ENCODE results near the gene ASH1L. TPM values are rescaled to one million over a fixed set of nuclear protein-coding genes. Genes with fewer than 3 reads are reported as not detected.

Gene ASH1L
- total RNA-seq, 4 donors from 2014 or later = 58.3 to 101 (median 73.8) TPM

- Histone ChIP-seq H3K4me1 (no peaks in the 10 kb centered on the region), H3K27me3 (no peaks in the 10 kb centered on the region), H3K27ac (no peak overlapping the region), H3K9me3 (no peaks in the 10 kb centered on the region), H3K4me3 (no peak overlapping the region), H3K36me3 (peaks cover 0 to 31% (median 0%) of the 10 kb centered on the region in 3 donors)
- no peak for TF ChIP-seq CTCF (IDR thresholded peaks at IDR 0.05)
- no peak for TF ChIP-seq POLR2A (IDR thresholded peaks at IDR 0.05)
- no peak for DNase-seq
These were observed 89.3 kb downstream of the ASH1L start for GRCh38 chr1:155473151-155473821.

GRCh38 chr1:155472491-155473083 lies 90.0 kb downstream of the ASH1L start:
- Histone ChIP-seq H3K4me3 (no peak overlapping the region), H3K36me3 (peaks cover 0 to 26% (median 0%) of the 10 kb centered on the region in 3 donors), H3K27ac (no peak overlapping the region), H3K27me3 (no peaks in the 10 kb centered on the region), H3K9me3 (no peaks in the 10 kb centered on the region), H3K4me1 (no peaks in the 10 kb centered on the region)
- no peak for TF ChIP-seq POLR2A (IDR thresholded peaks at IDR 0.05)
- TF ChIP-seq CTCF (IDR thresholded peaks at IDR 0.05) = no peak
- DNase-seq = no peak

GRCh38 chr1:155471891-155472290 lies 90.7 kb downstream of the ASH1L start:
- Histone ChIP-seq H3K27me3 (no peaks in the 10 kb centered on the region), H3K4me1 (no peaks in the 10 kb centered on the region), H3K4me3 (no peak overlapping the region), H3K27ac (no peak overlapping the region), H3K9me3 (no peaks in the 10 kb centered on the region), H3K36me3 (peaks cover 0 to 26% (median 0%) of the 10 kb centered on the region in 3 donors)
- DNase-seq = no peak
- no peak for TF ChIP-seq CTCF (IDR thresholded peaks at IDR 0.05)
- TF ChIP-seq POLR2A (IDR thresholded peaks at IDR 0.05) = no peak

GRCh38 chr1:155471026-155471425 lies 91.6 kb downstream of the ASH1L start:
- no peaks in the 10 kb centered on the region for H3K9me3 ChIP-seq
- H3K4me3 ChIP-seq = no peak overlapping the region
- no peak overlapping the region for H3K27ac ChIP-seq
- no peaks in the 10 kb centered on the region for H3K4me1 ChIP-seq
- H3K27me3 ChIP-seq = no peaks in the 10 kb centered on the region
- TF ChIP-seq CTCF (IDR thresholded peaks at IDR 0.05) (no peak), POLR2A (IDR thresholded peaks at IDR 0.05) (no peak)
- H3K36me3 ChIP-seq = peaks cover 0 to 26% (median 0%) of the 10 kb centered on the region in 3 donors
- DNase-seq = no peak

- no peak for DNase-seq
- H3K27ac ChIP-seq = no peak overlapping the region
- no peaks in the 10 kb centered on the region for H3K9me3 ChIP-seq
- H3K4me1 ChIP-seq = no peaks in the 10 kb centered on the region
- H3K36me3 ChIP-seq = peaks cover 0 to 25% (median 0%) of the 10 kb centered on the region in 3 donors
- no peak overlapping the region for H3K4me3 ChIP-seq
- no peak for TF ChIP-seq CTCF (IDR thresholded peaks at IDR 0.05)
- H3K27me3 ChIP-seq = no peaks in the 10 kb centered on the region
These were observed 95.6 kb downstream of the ASH1L start for GRCh38 chr1:155466996-155467395.

Measured in Peyer's patch (tissue), 4 donors.